GM21447 (cell line): ENCODE data around the gene TRAF1.

Experiments used
- ATAC-seq: cut with Tn5 transposase; IDR thresholded peaks from one replicate; pipeline ENCODE4 v1.9.1; 2021; ENCODE audit not compliant: unreplicated experiment

The TRAF1 gene

DNA sequence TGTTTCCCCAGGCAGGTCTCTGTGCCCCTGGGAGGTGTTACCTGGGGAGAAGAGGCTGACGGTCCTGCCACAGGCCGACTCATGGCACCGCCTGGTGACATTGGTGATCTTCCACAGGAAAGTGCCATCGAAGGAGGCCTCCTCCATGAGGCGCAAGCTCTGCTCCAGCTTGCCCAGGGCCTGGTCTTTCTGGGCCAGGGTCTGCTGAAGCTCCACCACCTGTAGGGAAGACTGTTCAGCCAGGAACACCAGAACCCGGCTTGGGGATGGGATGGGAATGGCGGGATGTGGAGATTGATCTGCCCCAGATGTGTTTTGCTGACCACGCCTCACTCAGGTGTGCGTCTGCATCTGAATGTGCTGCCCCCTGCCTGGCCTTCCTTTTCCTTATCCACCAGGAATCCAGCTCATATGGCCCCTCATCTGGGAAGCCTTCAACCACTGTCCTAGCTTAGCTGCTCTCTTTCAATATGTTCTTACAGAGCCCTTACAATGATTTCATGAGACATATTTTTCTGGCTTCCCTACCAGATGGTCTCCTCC lies 15.2 kb downstream of the TRAF1 start:
- no peak for ATAC-seq

DNA sequence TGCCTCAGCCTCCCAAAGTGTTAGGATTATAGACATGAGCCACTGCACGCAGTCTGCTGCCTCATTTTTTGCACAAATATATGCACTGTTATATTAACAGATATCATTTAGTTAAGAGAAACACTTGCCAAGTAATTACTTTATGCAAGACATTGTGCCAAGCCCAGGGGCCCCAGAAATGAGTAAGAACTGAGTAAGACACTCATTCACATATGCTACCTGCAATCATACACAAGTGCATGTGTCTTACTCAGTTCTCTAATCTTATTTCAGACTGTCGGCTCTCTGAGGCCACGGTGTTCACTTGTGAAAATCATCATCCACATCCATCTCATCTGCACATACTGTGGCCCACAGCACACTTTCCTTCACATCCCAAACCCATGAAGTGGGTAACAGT lies 16.0 kb downstream of the TRAF1 start:
- ATAC-seq, result no peak

DNA sequence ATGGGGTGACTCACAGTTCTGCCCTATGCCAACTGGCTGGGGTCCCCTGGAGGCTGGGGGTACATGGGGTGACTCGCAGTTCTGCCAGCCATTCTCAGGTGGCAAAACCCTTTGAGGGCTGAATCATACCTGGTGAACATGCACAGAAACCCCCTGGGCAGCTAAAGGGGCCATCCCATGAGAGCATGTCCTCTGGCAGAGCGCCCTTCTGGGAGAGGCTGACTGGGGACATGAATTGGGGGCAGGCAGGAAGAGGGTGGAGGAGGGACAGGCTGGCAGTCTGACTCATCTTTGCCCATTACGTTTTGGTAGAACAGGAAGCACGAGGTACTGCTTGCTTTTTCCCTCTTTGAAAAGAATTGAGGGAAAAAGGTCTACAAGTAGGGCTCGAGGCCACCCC lies 16.7 kb downstream of the TRAF1 start:
- no peak for ATAC-seq

DNA sequence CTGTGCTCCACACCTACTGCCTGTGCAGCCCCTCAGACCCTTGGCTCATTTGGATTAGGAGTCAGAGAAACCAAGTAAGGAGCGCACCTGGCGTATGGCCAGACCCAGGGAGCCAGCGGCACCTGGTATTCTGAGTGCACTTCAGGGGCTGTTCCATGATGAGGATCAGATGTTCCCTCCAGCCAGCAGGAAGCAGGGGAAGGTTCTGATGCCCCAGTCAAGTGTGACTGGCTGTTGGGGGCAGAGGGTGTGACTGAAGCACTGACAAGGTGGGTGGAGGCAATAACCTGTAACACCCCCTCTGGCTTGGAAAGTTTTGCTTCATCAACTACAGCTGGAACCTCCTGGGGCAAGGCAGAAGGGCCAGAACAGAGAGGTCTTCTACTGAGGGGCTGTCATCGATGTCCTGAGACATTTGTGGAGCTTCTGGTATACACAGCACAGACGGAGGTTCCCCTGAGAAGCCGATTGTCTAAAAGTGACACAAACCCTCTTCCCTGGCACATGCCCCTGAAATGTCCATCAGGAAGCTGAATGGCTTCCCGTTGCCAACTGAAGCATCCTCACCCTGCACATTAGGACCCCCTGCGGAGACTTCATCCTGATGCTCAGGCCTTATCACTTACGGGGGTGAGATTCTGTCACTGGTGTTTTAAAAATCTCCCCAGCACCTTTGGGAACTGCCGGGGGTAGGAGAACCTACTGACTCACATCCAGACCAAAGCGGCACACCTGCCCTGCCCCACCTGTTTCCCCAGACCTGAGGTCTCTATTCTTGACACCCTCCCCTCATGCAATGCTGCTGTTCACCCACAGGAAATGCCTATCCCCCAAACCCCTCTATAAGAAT lies 21.1 kb downstream of the TRAF1 start:
- no peak for ATAC-seq

DNA sequence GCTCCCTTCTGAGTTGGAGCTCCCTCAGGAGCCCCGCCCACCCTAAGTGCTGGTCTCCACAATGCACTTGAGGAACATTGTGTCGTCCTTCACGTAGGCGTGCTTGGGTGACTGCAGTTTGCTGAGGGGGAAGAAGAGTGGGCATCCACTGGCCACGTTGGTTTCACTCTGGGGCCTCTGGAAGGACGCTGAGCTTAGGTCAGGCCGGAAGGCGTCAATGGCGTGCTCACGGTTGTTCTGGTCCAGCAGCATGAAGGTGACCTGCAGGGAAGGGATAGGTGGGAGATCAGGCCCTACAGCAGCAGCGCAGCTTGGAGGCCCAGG lies 21.7 kb downstream of the TRAF1 start:
- ATAC-seq, result no peak

DNA sequence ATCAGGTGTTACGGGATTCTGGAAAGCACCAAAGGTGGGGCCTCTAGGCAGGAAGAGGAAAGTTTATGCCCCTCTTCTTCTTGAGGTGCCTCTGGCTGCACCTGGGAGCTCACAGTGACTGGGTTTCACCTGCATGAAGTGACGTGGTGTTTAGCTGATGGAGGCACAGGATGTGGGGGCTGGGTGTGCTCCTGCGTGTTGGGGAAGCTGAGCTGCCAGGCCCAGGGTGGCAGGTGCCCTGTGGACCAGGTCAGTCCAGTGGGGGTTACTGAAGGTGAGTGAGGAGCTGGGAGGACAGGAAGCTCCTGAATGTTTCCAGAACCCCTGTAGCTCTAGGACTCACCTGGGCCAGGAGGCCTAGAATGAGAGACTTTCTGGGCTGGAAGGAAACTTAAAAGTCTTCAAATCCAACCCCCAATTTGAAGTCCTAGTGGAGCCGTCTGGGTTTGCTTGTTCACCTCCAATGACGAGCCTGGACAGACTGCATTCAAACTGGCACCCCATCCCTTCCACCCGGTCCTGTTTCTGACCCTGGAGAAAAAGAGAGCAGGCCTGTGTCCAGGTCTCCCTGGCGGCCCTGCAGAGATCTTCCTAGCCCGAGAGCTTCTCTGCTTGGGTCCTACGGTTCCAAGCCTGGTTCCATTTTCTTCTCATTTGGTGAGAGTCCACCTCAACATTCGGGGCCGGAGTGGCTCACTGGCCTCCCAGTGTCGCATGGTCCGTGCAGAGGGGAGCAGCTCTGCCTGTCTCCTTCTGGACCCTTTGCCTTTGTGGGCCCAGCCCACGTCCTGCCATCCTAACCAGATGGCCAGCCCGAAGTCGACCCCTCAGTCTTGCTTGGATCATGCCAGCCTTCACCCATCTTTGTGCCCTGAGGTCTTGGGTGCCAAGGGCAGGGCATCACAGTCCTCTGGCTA lies 22.3 kb downstream of the TRAF1 start:
- ATAC-seq, result no peak

DNA sequence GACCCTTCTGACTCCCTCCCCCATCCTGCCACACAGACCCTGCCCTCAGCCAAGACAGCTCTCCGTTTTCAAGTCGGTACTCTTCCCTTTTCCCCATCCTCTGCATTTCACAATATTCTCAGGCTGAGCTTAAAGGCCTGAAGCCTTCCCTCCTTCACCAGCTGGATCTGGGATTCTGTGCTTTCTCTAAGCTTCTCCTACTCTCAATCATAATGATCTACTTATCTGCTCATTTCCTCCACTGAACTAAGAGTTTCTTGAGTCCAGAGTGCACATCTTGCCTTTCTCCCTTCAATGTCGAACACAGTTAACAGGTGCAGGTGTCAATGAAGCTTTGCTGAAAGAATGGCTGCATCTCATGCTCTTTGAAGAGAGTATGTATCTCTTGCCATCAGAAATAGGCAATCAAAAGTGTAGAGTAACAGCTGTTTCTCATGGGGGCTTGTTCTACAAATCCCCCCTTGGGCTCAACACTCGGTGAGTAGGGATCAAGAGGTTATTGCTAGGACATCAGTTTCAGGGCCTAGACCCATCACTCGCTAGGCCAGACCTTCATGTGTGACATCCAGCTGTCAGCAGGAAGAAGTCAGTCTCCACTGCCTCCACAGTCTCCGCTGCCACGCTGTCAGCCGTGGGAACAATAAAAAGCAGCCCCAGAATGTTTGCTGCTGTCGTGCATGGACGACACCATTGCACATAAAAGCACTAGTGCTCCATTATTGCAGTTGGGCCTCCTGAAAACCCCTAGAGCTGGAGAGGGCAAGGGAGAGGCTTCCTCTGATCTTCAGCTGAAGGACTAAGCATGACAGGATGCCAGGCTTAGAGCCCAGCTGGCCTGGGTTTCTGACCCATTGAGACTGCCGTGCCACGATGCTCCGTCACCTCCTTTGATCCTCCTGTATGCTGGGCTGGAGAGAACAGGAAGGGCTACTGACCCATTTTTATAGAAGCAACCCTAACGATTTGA lies 23.7 kb downstream of the TRAF1 start:
- ATAC-seq, result no peak

DNA sequence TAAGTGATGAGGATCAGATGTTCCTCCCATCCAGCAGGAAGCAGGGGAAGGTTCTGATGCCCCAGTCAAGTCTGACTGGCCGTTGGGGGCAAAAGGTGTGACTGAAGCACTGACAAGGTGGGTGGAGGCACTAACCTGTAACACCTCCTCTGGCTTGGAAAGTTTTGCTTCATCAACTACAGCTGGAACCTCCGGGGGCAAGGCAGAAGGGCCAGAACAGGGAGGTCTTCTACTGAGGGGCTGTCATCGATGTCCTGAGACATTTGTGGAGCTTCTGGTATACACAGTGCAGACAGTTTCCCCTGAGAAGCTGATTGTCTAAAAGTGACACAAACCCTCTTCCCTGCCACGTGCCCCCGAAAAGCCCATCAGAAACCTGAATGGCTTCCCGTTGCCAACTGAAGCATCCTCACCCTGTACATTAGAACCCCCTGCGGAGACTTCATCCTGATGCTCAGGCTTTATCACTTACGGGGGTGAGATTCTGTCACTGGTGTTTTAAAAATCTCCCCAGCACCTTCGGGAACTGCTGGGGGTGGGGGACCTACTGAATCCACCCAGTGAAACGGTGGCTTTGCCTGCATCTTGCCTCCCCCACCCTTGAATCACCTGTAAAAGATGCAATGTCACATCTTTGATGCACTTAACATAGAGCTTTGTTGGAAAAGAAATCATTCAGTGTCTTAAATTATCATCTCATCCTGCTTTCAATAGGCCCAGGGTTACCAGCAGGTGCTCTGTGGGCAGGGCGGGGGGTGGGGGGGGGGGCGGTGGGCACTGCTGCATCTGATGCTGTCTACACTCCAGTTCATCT lies 24.6 kb downstream of the TRAF1 start:
- no peak for ATAC-seq

DNA sequence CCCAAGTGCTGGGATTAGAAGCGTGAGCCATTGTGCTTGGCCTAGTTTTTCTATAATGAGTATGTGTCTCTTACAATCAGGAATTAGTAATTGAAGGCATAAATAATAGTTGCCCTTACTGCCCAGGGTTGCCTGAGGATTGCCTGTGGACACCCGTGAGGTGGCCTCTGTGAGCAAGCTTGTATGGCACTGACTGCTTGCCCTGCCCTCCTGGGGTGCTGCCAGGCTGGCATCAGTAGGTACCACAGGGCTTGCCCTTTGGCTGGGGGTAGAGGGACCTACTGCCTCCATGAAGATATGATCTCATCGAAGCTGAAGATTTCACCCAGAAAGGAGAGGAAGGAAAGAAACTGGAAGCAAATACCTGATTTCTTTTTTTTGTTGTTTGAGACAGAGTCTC lies 25.8 kb downstream of the TRAF1 start:
- ATAC-seq, result no peak

DNA sequence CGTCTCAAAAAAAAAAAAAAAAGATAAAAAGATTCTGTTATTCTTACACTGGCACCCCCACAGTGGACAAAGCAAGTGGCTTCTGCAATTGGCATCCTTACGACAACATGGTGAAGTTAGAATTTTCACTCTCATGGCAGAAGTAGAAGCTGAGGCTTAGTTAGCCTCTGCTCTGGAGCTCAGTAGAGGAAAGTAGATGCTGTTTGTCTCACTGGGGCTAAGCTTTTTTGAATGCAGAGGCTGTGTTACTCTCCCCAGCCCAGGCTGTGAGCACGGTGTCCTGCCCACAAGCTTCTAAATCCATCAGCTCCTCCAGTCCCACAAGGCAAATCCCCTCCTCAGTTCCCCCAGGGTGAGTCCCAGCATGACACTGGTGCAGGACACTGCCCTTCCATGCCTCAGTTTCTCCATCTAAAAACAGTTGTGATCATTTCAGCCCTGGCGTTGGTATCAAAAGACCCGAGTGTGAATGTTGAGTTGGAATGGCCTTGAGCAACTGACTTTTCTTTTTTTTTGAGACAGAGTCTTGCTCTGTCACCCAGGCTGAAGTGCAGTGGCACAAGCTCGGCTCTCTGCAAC lies 27.0 kb downstream of the TRAF1 start:
- ATAC-seq, result no peak

DNA sequence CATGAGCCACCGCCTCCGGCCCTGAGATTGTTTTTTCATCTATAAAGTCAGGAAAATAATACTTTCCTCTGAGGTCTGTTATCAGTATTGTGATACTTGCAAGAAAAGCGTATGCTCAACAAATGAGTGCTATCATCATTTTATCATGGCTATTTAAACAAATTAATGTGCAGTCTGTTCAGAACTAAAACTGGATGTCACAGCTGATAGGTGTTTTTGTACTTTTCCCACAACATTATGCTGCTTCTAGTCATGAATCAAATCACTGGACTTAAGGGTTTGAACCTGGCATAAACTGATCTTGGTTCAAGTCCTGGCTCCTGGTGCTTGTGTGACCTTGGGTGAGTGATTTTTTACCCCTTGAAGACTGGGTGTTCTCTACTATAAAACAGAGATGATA lies 28.2 kb downstream of the TRAF1 start:
- no peak for ATAC-seq

DNA sequence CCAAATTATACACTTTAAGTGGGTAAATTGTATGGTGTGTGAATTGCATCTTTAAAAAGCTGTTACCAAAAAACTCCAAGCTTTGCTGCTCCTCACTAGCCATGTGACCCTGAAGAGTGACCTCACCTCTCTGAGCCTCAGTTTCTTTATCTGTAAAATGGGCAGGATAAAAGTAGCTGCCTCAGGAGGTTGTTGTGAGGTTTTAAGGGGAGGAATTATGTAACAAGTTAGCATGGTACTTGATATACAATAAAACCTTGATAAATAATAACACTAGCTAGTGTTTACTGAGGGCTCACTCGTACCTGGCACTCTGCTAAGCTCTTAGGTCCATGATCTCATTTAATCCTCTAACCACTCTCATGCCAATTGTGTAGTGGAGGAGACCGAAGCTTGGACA lies 30.6 kb downstream of the TRAF1 start:
- ATAC-seq, result no peak

DNA sequence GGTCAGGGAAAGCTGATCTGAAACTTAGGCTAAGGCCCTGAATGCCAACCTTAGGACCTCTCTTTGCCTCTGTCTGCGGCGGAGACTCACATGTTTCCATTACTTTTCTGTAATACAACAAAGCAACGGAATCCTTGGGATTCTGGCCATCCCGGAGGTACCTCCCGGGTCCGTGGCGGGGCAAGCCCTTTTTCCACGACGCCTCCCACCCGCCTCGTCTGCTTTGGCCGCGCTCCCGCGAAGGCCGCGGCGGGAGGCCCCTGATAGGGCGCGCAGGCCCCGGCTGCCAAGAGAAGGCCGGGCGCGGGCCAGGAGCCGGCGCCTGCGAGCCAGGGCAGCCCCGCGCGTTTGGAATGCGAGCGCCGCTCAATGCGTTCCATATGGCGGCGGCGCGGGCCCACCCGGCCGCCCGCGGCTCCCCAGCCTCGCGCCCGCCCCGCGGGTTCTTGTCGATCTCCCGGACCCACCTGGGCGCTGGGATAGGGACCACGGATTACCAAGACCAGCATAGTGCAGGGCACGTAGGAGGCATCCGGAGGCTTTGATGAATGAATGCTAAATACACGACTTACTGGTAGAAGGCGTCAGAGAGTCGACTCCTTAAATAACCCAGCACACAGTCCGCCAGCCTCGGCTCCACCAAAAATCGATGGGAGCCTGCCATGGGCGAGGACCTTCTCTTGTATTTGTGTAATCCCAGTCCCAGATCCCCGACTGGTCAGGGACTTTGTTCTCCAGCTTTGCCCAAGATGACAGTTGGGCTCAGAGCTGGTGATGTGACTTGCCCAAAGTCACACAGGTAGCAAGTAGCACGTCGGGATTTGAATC lies 32.1 kb downstream of the TRAF1 start:
- ATAC-seq, result no peak

DNA sequence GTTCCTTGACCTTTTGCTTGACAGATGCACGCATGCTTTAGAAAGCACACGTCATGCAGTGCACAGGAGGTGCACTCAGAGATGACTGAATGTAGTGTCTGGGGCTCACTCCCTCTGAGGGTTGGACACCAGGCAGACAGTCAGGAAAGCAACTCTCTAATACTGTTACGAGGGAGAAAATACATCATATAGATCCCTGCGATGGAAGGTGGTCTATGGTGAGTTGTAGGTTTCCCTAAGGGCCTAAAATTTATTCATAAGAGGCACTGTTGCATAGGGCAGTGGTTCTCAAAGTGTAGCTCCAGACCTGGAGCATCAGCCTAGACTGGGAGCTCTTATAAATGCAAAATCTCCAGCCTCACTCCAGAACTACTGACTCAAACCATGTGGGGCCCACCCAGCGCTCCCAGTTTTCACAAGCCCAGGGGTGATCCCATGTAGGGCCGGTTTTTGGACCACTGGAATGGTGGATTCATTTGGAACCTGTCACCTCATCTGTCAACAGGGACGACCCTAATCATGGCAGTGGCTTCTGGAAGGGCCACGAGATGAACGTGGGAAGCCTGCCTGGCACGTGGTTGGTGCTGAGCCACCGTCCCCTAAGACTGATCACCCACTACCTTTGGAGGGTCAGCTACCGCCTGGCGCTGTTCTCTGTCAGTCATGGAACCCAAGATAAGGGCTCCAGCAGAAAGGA lies 32.8 kb downstream of the TRAF1 start:
- no peak for ATAC-seq

DNA sequence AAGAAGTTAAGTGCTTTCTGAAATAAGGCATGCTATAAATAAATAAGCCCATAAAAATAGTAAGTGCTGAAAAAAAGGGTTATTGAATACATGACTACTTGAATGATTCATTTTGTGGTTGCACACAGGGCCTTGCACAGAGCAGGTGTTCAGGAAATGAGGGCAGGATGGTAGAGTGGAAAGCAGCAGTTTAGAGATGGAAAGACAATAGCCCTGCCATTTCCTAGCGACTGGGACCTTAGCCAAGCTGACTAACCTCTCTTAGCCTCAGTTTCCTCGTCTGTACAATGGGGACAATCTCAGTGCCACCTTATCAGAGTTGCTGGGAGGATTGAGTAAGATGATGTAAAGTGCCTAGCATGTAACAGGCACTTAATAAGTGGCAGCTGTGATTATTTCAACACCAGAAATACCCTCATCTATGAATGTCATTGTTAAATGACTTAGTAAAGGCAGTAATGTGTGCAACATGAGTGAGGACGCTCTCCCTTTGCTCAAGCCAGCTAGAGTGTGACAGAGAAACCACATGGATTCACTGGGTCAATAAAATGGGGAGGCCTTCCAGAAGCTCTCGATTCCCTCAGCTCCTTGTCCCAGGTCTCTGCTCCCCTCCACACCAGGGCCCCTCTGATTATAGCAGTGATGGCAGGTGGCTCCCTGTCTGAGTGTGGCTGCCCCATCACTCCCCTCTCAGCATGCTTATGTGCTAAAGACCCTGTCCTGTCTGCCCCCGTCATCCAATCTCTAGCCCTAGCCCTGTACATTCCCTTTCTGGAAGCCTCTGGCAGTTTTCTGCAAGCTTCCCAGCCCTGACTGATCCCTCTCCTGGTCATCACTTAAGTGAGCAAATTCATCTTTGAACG lies 33.6 kb downstream of the TRAF1 start:
- peak; percentile 59 for ATAC-seq

DNA sequence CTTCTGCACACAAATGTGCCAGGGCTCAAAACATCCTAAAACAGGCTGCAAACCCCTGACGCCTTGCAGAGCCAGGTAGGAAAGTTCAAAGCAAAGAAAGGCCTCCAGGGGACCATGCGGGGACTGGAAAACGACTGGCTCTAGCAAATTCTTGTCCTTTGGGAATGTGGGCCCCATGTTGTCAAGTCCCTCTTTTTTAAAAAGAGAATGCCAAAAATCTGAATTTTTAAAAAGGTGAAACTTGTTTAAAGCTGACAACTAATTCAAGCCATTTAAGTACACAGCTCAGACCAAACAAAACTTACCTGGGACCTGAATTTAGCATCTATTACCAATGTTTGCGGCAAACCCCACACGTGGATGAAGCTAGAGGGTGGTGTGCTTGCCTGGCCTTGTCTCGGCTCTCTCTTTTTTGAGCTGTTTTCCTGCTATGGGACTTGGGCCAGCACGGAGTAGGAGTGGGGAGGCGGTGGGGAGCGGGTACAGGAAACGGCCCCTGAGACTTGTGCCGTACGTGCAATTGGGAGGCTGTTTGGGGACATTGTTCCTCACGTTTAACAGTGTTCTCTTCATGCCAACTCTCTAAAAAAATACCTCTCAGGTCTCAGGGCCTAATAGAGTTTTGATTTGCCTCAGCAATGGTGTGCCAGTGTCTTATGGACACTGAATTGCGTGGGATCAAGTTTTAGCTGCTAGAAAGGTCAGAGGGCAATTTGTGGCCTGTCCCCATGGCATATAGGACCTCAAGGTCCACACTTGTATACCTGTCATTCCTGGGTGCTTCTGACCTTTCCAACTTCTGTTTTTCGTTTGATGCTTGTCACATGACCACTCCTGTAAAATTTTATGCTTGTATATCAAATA lies 34.5 kb downstream of the TRAF1 start:
- ATAC-seq, result peak; percentile 30
